Fibroblast of the aortic adventitia (primary cell): ENCODE results near the gene DDX23. TPM values are rescaled to one million over a fixed set of nuclear protein-coding genes. Genes with fewer than 3 reads are reported as not detected.
"Not testable (repeated sequence)": the region's sequence is repeated elsewhere in the genome, so short reads cannot be mapped to it uniquely, and the experiment has no call there.

Source experiments
- DNase-seq: peaks from one replicate; pipeline ENCODE4 v3.0.0-alpha.2; 2010; ENCODE audit warnings: low read depth
- H3K4me3 ChIP-seq: 2 replicates; pipeline ENCODE4 v1.5.1; 2011; ENCODE audit warnings: low read depth, mild to moderate bottlenecking, control low read depth, low read length, moderate library complexity
- CTCF ChIP-seq: IDR thresholded peaks from 2 replicates; pipeline ENCODE4 v1.5.1; 2011; ENCODE audit warnings: mild to moderate bottlenecking, low read length, control low read depth, inconsistent platforms; ENCODE audit not compliant: insufficient read depth
- total RNA-seq: library from RNA; depleted of rRNA; stranded (reverse); fragments of >200 nt; gene quantifications from 2 replicates; pipeline ENCODE4 v1.2.3, GENCODE V29; 2012; ENCODE audit warnings: low replicate concordance

Gene DDX23
- total RNA-seq, 1 donor: 54.1 TPM

- no peak overlapping the region for H3K4me3 ChIP-seq
- peak; percentile 69 for DNase-seq
- no peak for TF ChIP-seq CTCF
These were observed 24.1 kb upstream of the DDX23 start for GRCh38 chr12:48875944-48876515.

DNA sequence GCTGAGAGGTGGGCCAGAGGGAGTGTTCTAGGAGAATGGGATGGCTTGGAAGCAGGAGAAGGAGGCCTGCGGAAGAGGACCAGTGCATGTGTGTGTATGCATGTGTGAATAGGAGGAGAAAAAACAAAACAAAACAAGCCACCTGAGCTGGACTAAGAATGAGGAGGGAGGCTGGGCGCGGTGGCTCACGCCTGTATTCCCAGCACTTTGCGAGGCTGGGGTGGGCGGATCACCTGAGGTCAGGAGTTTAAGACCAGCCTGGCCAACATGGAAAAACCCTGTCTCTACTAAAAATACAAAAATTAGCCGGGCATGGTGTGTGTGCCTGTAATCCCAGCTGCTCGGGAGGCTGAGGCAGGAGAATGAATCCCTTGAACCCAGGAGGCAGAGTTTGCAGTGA is 21.6 kb upstream of the DDX23 start:
- not testable (repeated sequence) for H3K4me3 ChIP-seq, DNase-seq

DNA sequence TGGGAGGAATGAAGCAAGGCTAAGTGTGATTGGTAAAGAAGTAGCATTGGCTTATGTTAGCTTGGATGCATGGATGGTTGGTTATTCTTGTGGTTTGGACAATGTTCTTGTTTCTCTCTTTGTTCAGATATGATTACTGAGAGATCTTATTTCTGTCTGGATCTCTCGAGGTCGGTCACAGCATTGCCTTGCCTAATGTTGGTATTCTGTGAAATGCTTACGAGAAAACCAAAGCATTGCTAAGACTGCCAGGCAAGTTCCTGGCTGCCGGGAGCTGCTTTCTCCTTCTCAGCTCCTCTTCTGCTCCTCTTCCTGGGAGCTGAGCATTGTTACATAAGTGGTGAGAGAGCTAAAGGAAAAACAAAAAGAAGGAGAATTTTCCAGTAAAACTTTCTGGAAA is 21.1 kb upstream of the DDX23 start:
- no peak overlapping the region for H3K4me3 ChIP-seq
- peak; percentile 78 for DNase-seq
- TF ChIP-seq CTCF: no peak

DNA sequence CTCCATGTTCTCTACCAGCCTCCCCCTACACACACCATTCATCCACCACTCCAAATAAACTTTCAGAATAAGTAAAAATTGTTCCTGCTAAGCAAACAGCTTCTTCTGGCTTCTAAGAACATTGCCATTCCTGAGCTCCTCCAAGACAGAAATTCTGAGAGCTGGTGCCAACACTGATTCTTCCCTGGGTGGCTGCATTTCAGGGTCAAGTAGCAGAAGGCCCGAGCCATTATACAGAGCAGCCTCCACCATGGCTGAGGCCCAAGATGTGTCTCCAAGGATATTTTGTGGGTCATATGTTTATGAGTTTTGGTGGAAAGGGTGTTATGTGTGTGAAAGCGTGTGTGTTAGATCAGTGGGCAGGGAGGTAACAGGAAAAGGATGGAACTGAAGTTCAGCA is 17.2 kb upstream of the DDX23 start:
- no peak overlapping the region for H3K4me3 ChIP-seq
- no peak for DNase-seq
- no peak for TF ChIP-seq CTCF

DNA sequence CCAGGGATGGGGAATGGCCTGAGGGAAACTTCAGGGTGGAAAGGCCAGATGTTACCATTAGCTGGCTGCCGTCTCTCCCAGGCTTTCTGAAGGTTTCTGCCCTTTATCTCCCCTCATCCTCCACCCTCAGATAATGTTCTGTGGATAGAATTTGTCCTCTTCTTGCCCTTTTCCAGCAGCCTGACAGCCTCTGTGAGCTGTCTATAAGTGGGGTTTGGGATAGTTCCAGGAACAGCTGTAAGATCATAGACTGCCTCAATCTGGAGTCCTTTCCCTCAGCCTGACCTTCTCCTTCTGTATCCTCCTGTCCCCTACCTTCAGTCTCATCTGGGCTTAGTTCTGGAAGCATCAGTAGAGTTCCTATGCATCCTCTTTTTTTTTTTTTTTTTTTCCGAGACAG is 16.5 kb upstream of the DDX23 start:
- H3K4me3 ChIP-seq: no peak overlapping the region
- peak; percentile 44 for DNase-seq
- TF ChIP-seq CTCF: no peak

DNA sequence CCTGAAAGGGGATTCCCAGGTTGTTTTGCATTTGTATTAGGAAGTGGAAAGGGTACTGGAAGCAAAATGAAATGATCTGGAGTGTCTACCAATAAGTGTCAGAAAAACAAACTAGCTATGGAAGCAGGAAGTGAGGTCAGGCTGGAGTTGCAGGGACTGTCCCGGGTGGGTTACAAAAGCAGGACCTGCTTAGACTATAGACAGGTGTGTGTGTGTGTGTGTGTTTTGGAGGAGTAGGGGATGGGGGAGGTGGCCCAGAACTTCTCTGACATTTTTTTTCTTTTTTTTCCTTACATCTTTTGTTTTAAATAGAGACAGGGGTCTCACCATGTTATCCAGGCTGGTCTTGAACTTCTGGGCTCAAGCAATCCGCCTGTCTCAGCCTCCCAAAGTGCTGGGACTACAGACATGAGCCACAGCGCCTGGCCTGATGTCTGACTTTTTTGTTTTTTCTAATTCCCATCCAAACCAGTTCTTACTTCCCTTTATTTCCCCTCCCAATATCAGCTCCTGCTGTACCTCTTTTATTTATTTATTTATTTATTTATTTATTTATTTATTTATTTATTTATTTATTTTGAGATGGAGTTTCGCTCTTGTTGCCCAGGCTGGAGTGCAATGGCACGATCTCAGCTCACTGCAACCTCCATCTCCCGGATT is 14.2 kb upstream of the DDX23 start:
- no peak for TF ChIP-seq CTCF
- H3K4me3 ChIP-seq: peak overlapping the region; percentile 7
- no peak for DNase-seq

DNA sequence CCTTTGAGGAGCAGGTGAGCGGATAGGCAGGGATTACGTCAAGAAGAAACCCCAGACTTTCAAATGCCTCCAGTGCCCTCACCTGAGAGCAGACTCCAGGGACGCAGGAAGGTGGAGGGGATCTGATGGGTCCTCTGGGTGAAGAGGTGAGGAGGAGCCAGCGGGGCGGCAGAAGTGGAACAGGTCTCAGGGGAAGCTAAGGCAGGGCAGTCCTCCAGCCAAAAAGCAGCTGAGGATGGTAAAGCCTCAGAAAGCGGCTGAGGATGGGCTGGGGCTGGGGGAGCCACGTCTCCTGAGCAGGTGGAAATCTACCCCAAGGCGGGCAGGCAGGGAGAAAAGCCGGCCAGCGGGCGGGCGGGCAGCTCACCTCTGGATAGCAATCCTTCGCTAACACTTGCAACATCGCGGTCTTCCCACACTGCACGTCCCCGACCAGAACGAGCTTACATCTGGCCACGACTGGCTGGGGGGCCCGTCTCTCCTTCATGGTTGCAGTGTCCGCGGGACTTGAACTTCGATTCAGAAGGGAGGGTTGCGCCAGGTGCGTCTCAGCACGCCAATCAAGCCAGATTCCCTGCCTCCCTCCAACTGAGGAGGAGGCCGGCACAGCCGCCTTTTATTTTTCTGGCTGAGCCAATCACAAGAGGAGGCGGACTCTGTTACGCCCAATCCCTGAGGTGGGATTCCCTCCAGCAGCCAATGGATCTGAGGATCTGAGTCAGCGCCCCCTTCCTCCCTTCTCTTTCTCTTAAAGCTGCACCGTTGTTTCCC is 13.5 kb upstream of the DDX23 start, which contains the start of gene RND1:
Gene RND1, minus strand, starts transcription at position 590 of the 771 bp plus-strand sequence. Its CDS starts 103 bp downstream, at position 487.
- peak within 1 kb of the TSS; percentile 82 for H3K4me3 ChIP-seq
- DNase-seq: peak; percentile 94
- TF ChIP-seq CTCF: no peak
